Endodermal cell (in vitro differentiated cells): ENCODE measurements around the gene TMEM41B. TPM values are rescaled to one million over a fixed set of nuclear protein-coding genes. Genes with fewer than 3 reads are reported as not detected.
"Not testable (repeated sequence)": the region's sequence is repeated elsewhere in the genome, so short reads cannot be mapped to it uniquely, and the experiment has no call there.

Experiments used
- DNase-seq: peaks from one replicate; pipeline ENCODE4 v3.0.0-alpha.2; 2017
- H3K27ac ChIP-seq: 2 replicates; pipeline ENCODE4 v1.5.1; 2013; ENCODE audit warnings: mild to moderate bottlenecking, low read depth, low read length, moderate library complexity
- H3K27me3 ChIP-seq: 2 replicates; pipeline ENCODE4 v1.6.1; 2013; ENCODE audit warnings: mild to moderate bottlenecking, low read length, moderate library complexity; ENCODE audit not compliant: insufficient read depth, control insufficient read depth, poor library complexity, severe bottlenecking
- H3K36me3 ChIP-seq: 2 replicates; pipeline ENCODE4 v1.7.0; 2013; ENCODE audit warnings: mild to moderate bottlenecking, low read length, moderate library complexity; ENCODE audit not compliant: control insufficient read depth, insufficient read depth
- H3K4me1 ChIP-seq: one replicate; pipeline ENCODE4 v1.7.0; 2013; ENCODE audit warnings: low read length; ENCODE audit not compliant: control insufficient read depth, insufficient read depth
- H3K4me3 ChIP-seq: 2 replicates; pipeline ENCODE4 v1.5.1; 2013; ENCODE audit warnings: mild to moderate bottlenecking, low read length, moderate library complexity
- H3K9ac ChIP-seq: 2 replicates; pipeline ENCODE4 v1.6.1; 2013; ENCODE audit warnings: mild to moderate bottlenecking, low read length, moderate library complexity; ENCODE audit not compliant: poor library complexity, severe bottlenecking; ENCODE audit errors: extremely low read depth
- H3K9me3 ChIP-seq: 2 replicates; pipeline ENCODE4 v1.6.1; 2013; ENCODE audit warnings: mild to moderate bottlenecking, low read length, moderate library complexity; ENCODE audit not compliant: control insufficient read depth
- H3K27ac Mint-ChIP-seq: 2 replicates; pipeline ENCODE4 v1.8.0; 2020; ENCODE audit warnings: mixed read lengths
- H3K27me3 Mint-ChIP-seq: 2 replicates; pipeline ENCODE4 v1.8.0; 2021; ENCODE audit warnings: mild to moderate bottlenecking, mixed read lengths; ENCODE audit not compliant: insufficient read depth
- H3K36me3 Mint-ChIP-seq: 2 replicates; pipeline ENCODE4 v1.8.0; 2020; ENCODE audit warnings: low read depth, mixed read lengths
- H3K4me1 Mint-ChIP-seq: 2 replicates; pipeline ENCODE4 v1.8.0; 2020; ENCODE audit warnings: mixed read lengths
- H3K4me3 Mint-ChIP-seq: 2 replicates; pipeline ENCODE4 v1.8.0; 2020; ENCODE audit warnings: mild to moderate bottlenecking, moderate library complexity, mixed read lengths
- H3K9me3 Mint-ChIP-seq: 2 replicates; pipeline ENCODE4 v1.8.0; 2020; ENCODE audit warnings: mild to moderate bottlenecking, mixed read lengths
- WGBS, 2 experiments: methylation state at CpG; one replicate each; pipeline versions ENCODE4 v1.1.5 to v1.1.7; 2013; ENCODE audit warnings: missing lambda C conversion rate in 2 of 2, mixed read lengths in 1 of 2; ENCODE audit not compliant: insufficient coverage in 1 of 2, insufficient read length in 1 of 2; 5-methylcytosine and 5-hydroxymethylcytosine counted together
- total RNA-seq, 2 donors: library from RNA; stranded (reverse); fragmentation: NEBNext Ultra II Directional in 1 of 2; extraction: Animal tissue kit (Norgen Biotek cat#: 25700) in 1 of 2; gene quantifications; 2 replicates in 1 of 2; 3 replicates in 1 of 2; pipeline ENCODE4 v1.2.1, GENCODE V29; 2021
- TF ChIP-seq, protein P1 (sequence below): fragments of 200-600 bp; sonication (generic); conservative IDR thresholded peaks from 2 replicates; pipeline ENCODE4 v1.5.0; 2021; ENCODE audit warnings: antibody characterized with exemption, mild to moderate bottlenecking

Gene TMEM41B
- total RNA-seq, 2 donors from 2014 or later: 67.8 to 68.0 TPM

DNA sequence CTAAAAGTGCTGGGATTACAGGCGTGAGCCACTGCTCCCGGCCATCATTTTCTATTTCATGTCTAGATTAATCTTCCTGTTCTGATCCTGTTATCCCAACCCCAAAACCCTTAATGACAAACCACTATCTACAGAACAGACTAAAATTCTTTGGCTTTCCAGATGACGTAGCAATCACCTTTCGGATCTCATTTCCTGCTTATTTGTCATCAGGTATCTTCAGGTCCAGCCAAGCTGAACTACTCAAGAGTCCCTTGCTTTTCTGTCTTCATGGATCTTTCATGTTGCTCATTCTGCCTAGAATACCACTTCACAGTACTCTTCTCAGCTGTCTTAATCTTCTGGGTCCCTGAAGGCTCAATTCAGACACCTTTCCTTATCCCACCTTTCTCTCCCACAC lies 42.6 kb upstream of the TMEM41B start:
- H3K36me3 ChIP-seq: no peaks in the 10 kb centered on the region
- Mint-ChIP-seq H3K27ac (no peak overlapping the region), H3K36me3 (no peaks in the 10 kb centered on the region), H3K27me3 (no peaks in the 10 kb centered on the region), H3K4me3 (no peak overlapping the region), H3K4me1 (no peaks in the 10 kb centered on the region), H3K9me3 (no peaks in the 10 kb centered on the region)
- H3K27ac ChIP-seq: no peak overlapping the region
- no peaks in the 10 kb centered on the region for H3K9me3 ChIP-seq
- no peaks in the 10 kb centered on the region for H3K27me3 ChIP-seq
- TF ChIP-seq, protein P1, sequence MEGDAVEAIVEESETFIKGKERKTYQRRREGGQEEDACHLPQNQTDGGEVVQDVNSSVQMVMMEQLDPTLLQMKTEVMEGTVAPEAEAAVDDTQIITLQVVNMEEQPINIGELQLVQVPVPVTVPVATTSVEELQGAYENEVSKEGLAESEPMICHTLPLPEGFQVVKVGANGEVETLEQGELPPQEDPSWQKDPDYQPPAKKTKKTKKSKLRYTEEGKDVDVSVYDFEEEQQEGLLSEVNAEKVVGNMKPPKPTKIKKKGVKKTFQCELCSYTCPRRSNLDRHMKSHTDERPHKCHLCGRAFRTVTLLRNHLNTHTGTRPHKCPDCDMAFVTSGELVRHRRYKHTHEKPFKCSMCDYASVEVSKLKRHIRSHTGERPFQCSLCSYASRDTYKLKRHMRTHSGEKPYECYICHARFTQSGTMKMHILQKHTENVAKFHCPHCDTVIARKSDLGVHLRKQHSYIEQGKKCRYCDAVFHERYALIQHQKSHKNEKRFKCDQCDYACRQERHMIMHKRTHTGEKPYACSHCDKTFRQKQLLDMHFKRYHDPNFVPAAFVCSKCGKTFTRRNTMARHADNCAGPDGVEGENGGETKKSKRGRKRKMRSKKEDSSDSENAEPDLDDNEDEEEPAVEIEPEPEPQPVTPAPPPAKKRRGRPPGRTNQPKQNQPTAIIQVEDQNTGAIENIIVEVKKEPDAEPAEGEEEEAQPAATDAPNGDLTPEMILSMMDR: no peak
- 91 to 97% methylated on average over 4 of the region's 4 CpGs for WGBS, 2 experiments
- no peaks in the 10 kb centered on the region for H3K4me1 ChIP-seq
- no peak overlapping the region for H3K9ac ChIP-seq
- DNase-seq: no peak
- no peak overlapping the region for H3K4me3 ChIP-seq

DNA sequence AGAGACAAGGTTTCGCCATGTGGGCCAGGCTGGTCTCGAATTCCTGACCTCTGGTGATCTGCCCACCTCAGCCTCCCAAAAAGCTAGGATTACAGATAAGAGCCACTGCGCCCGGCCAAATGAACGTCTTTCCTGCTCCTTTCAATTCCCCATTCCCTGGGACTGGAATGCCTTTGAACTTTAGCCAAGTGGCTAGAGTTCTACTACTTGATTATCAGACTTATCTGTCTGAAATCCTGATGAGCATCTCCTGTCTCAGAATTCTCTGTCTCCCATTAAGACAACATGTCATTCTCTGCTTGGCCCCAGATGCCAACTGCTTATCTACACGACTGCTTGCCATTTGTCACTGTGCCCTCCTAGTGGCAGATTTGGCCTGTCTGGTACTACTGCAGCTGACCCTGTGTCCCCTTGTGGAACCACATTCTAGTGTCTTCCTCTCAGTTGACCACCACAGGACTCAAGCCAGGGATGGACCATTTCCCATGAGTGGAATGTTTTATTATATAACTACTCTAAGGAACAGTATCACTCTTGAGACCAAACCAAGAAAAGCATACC lies 37.0 kb upstream of the TMEM41B start:
- Mint-ChIP-seq H3K27ac (no peak overlapping the region), H3K27me3 (no peaks in the 10 kb centered on the region), H3K36me3 (no peaks in the 10 kb centered on the region)

GRCh38 chr11:9347779-9348178 lies 33.4 kb upstream of the TMEM41B start:
- H3K4me3 Mint-ChIP-seq, H3K36me3 Mint-ChIP-seq, DNase-seq, H3K9ac ChIP-seq, H3K9me3 ChIP-seq, H3K27ac ChIP-seq, H3K27me3 ChIP-seq, H3K9me3 Mint-ChIP-seq, H3K36me3 ChIP-seq, H3K4me1 ChIP-seq, H3K27me3 Mint-ChIP-seq: not testable (repeated sequence)
- H3K27ac Mint-ChIP-seq: peak overlapping the region; percentile 40
- peak overlapping the region; percentile 31 for H3K4me3 ChIP-seq
- 65% methylated on average over 4 of the region's 4 CpGs; no CpG with 5 or more reads in 1 of the 2 experiments for WGBS, 2 experiments
- H3K4me1 Mint-ChIP-seq: peaks cover 23% of the 10 kb centered on the region

More for the DNA sequence above, 37.0 kb upstream of the TMEM41B start:
- no peak overlapping the region for H3K27ac ChIP-seq
- 91 to 93% methylated on average over 6 of the region's 6 CpGs for WGBS, 2 experiments
- no peaks in the 10 kb centered on the region for H3K9me3 Mint-ChIP-seq
- no peaks in the 10 kb centered on the region for H3K9me3 ChIP-seq
- no peaks in the 10 kb centered on the region for H3K27me3 ChIP-seq
- TF ChIP-seq, protein P1: no peak
- H3K4me1 Mint-ChIP-seq: peaks cover 14% of the 10 kb centered on the region
- H3K9ac ChIP-seq: no peak overlapping the region
- no peak overlapping the region for H3K4me3 Mint-ChIP-seq
- no peak for DNase-seq
- H3K4me1 ChIP-seq: no peaks in the 10 kb centered on the region
- H3K4me3 ChIP-seq: no peak overlapping the region
- no peaks in the 10 kb centered on the region for H3K36me3 ChIP-seq

DNA sequence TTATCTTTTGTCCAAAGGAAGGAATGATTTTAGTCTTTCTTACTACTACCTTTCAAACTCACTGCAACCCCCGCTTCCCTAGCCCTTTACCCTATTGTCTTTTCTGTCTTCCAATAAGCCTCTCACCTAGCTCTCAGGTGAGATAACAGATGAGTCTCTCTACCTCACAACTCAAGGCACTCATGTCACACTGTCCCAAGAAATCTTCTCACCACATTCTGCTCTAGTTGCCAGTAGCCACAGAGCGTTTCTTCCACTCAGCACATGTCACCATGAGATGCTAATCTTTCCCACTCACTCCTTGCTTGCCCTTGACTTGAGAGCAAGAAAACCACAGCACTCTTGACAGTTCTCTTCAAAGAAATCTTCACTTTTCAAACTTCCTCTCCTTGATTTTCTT lies 32.7 kb upstream of the TMEM41B start:
- no peak overlapping the region for H3K4me3 Mint-ChIP-seq
- peak overlapping the region; percentile 52 for H3K27ac Mint-ChIP-seq
- H3K27me3 Mint-ChIP-seq: no peaks in the 10 kb centered on the region
- H3K27ac ChIP-seq: no peak overlapping the region
- TF ChIP-seq, protein P1: no peak
- peaks cover 23% of the 10 kb centered on the region for H3K4me1 Mint-ChIP-seq
- peak; percentile 61 for DNase-seq
- peak overlapping the region; percentile 31 for H3K4me3 ChIP-seq
- no peak overlapping the region for H3K9ac ChIP-seq
- H3K27me3 ChIP-seq: no peaks in the 10 kb centered on the region
- no peaks in the 10 kb centered on the region for H3K9me3 ChIP-seq
- peaks cover 2% of the 10 kb centered on the region for H3K4me1 ChIP-seq
- no peaks in the 10 kb centered on the region for H3K36me3 Mint-ChIP-seq
- WGBS, 2 experiments: 63 to 65% methylated on average over 2 of the region's 2 CpGs
- H3K36me3 ChIP-seq: no peaks in the 10 kb centered on the region
- H3K9me3 Mint-ChIP-seq: no peaks in the 10 kb centered on the region
